ENCODE results near the gene MYO1F.
"Not testable (repeated sequence)": the region's sequence is repeated elsewhere in the genome, so short reads cannot be mapped to it uniquely, and the experiment has no call there.

MYO1F gene

GRCh38 chr19:8577247-8577646, at the start of gene MYO1F:
TSS of gene MYO1F (minus strand) at chr19:8577442. CDS start at chr19:8577309, 133 bp downstream.
- DNase-seq = no peak

GRCh38 chr19:8626842-8627241, 49.6 kb upstream of the MYO1F start:
- DNase-seq = no peak

- DNase-seq = not testable (repeated sequence)
These were observed 45.6 kb upstream of the MYO1F start for GRCh38 chr19:8622886-8623285.

GRCh38 chr19:8618751-8619150, 41.5 kb upstream of the MYO1F start:
- DNase-seq = no peak

- DNase-seq = no peak
These were observed 40.7 kb upstream of the MYO1F start for GRCh38 chr19:8617984-8618383.

- DNase-seq = not testable (repeated sequence)
These were observed 40.1 kb upstream of the MYO1F start for GRCh38 chr19:8617325-8617724.

- no peak for DNase-seq
These were observed 39.6 kb upstream of the MYO1F start for GRCh38 chr19:8616861-8617260.

- DNase-seq = peak; percentile 53
These were observed 38.8 kb upstream of the MYO1F start for GRCh38 chr19:8615813-8616596.

GRCh38 chr19:8615024-8615423, 37.8 kb upstream of the MYO1F start:
- DNase-seq = no peak

GRCh38 chr19:8614455-8614854, 37.2 kb upstream of the MYO1F start:
- no peak for DNase-seq

GRCh38 chr19:8612807-8613171, 35.5 kb upstream of the MYO1F start:
- no peak for DNase-seq

- no peak for DNase-seq
These were observed 34.9 kb upstream of the MYO1F start for GRCh38 chr19:8611877-8612806.

- DNase-seq = no peak
These were observed 34.2 kb upstream of the MYO1F start for GRCh38 chr19:8611391-8611876.

GRCh38 chr19:8610936-8611300, 33.7 kb upstream of the MYO1F start:
- no peak for DNase-seq

- DNase-seq = peak; percentile 53
These were observed 33.0 kb upstream of the MYO1F start, which contains the start of gene ADAMTS10 for GRCh38 chr19:8610041-8610935. TSS of gene ADAMTS10 (minus strand) at chr19:8610715. CDS start at chr19:8605710, 5,005 bp downstream.

- peak; percentile 86 for DNase-seq
These were observed 32.2 kb upstream of the MYO1F start for GRCh38 chr19:8609279-8610040.

- no peak for DNase-seq
These were observed 31.7 kb upstream of the MYO1F start for GRCh38 chr19:8608941-8609278.

GRCh38 chr19:8607386-8607785, 30.1 kb upstream of the MYO1F start:
- no peak for DNase-seq

GRCh38 chr19:8605514-8605913, 28.3 kb upstream of the MYO1F start:
- no peak for DNase-seq

GRCh38 chr19:8601796-8602195, 24.6 kb upstream of the MYO1F start:
- no peak for DNase-seq

GRCh38 chr19:8600816-8601215, 23.6 kb upstream of the MYO1F start:
- no peak for DNase-seq

- DNase-seq = no peak
These were observed 22.8 kb upstream of the MYO1F start for GRCh38 chr19:8600064-8600463.
